NCI-H187 (cell line): ENCODE measurements around the gene CACNA2D1.

Experiments
- DNase-seq, 2 experiments: peaks; one replicate each; lab custom pipeline; 2025; lab: John Stamatoyannopoulos, UW

CACNA2D1 gene

DNA sequence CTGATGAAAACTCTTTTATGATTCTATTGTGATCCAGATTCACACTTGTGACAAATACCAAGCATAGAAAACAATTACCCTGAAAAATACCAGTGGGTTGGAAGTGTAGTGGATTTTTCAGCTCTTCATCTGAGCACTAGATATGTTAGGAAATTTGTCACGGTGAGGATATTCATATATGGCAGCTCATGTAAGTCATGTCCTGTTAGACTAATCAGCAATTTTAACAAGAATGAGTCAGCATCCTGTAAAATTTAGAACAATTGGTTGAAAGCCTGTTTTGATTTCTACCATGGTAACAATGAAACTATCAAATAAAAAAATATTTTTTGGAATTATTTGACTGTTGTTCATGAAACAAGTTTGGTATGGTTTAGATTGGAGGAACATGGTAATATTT, 334.3 kb downstream of the CACNA2D1 start:
- DNase-seq: no peak

DNA sequence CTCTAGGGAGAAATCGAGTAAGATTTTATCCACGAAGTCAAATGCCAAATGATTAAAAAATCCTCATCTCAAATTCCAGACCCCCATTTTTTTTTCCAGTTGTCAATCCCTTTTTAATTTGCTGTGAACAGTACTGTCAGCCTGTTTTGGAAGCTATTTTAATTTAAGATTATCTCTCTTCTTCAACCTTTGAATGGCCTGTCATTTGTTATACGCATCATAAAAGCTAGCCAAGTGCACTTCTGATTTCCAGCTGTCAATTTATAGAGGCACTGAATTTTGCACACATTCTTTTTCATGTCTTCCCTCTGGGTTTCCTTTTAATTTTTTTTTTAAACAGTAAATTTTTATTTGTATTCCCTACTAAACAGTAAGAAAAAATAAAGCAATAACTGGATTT, 337.4 kb downstream of the CACNA2D1 start:
- no peak for DNase-seq

DNA sequence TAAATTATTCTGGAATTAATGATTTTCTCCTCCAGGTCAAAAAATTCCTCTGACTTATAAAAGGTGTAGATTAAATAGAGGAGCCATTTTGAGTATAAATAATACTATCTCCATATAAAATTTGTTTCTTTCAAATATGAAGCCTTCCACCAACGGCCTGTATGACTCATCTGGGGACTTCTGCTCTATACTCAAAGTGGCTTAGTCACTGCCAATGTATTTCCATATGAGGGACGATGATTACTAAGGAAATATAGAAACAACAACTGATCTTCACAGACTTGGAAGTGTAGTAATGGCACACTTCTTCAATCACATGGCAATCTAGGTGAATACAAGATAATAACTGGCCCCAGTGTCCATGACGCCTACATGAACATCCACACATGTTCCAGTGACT, 338.1 kb downstream of the CACNA2D1 start:
- no peak for DNase-seq

DNA sequence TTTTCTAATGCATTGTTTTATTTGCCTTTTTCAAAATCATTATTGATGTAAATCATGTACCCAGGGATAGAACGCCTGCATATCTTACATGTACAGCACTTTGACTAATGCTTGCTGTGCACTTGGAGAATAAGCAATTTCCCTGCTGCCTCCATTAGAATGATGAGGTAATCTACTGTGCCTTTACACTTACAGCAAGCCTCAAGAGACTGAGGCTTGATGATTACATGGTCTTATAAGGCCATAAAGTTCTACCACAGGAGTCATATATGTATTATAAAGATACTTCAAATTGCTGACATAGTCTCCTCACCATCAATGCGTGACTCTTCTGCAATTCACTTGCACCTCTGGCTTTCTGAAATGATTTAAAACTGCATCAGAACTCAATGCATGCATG, 345.2 kb downstream of the CACNA2D1 start:
- no peak for DNase-seq

GRCh38 chr7:82091126-82091684, 352.4 kb downstream of the CACNA2D1 start:
- DNase-seq: no peak

DNA sequence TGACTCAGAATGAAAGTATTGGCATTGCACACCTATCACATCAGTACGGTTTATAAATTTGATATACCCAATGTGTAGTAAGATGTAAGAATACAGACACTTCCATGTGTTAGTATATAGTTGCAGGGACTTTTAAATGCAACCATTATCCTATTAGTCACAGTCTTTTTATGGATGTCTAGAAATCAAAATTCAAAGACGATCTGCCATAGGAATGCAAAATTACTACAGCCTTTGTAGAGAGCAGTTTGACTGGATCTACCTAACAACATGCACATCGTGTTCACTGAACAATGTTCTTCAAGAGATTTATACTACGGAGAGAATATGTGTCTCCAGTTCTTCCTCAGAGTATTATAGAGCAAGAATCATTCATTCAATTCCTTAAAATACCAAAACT, 356.5 kb downstream of the CACNA2D1 start:
- no peak for DNase-seq

- no peak for DNase-seq
These were observed 358.5 kb downstream of the CACNA2D1 start for GRCh38 chr7:82085116-82085515.

- no peak for DNase-seq
These were observed 361.8 kb downstream of the CACNA2D1 start for GRCh38 chr7:82081644-82082224.

DNA sequence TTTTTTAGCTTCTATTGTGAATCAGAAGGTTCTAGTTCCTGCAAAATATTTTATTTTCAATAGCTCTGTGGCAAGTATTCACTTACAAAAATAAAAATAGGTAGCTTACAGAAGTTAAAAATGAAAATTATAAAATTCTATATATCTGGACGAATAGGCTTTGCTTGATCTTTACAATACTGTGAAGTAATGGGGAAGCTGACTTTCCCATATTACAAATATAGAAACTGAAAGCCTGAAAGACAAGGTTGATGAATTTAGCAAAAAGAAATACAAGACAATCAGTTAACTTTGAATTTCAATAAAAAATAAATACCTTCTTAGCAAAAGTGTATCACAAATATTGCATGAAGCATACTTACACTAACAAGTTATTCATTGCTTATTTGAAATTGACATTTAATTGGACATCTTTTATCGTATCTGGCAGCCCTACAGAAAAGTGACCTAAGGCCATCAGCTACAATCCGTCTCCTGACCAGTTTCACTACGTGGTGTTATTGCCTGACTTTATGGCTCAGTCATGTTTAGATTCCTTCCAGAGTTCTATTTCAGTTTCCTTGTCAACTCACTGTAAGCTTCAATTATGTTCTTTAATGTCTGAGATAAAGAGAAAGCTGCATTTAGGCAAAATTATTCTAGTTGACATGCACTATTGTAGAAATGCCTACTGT, 363.2 kb downstream of the CACNA2D1 start:
- DNase-seq: no peak

DNA sequence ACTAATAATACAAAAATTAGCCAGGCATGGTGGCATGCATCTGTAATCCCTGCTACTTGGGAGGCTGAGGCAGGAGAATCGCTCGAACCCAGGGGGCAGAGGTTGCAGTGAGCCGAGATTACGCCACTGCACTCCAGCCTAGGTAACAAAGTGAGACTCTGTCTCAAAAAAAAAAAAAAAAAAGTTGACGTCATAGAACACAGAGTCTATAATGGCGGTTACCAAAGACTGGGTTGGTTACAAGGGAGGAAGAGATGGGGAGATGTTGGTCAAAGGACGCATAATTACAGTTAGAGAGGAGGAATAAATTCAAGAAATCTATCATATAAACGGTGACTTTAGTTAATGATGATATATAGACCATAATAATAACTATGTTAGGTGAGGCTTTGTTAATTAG, 364.1 kb downstream of the CACNA2D1 start:
- no peak for DNase-seq

- no peak for DNase-seq
These were observed 364.8 kb downstream of the CACNA2D1 start for GRCh38 chr7:82078807-82079206.

DNA sequence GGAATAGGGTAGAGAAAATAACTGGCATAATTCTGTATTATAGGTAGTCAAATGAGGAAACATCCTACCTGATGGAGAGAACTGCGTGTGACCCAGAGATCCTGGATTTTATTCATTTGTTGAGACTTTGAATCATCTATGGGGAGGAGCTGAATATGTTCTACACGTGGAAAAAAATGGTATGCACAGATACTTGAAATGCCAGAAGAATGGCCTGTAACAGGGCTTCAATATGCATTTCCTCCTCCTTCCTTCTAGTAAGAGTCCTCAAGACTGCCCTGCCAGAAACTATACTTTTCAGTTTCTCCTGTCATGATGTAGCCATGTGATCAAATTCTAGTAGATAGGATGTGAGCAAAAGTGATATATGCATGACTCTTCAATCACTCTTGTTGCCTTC, 372.1 kb downstream of the CACNA2D1 start:
- no peak for DNase-seq

GRCh38 chr7:82067628-82068264, 375.8 kb downstream of the CACNA2D1 start:
- DNase-seq: no peak

DNA sequence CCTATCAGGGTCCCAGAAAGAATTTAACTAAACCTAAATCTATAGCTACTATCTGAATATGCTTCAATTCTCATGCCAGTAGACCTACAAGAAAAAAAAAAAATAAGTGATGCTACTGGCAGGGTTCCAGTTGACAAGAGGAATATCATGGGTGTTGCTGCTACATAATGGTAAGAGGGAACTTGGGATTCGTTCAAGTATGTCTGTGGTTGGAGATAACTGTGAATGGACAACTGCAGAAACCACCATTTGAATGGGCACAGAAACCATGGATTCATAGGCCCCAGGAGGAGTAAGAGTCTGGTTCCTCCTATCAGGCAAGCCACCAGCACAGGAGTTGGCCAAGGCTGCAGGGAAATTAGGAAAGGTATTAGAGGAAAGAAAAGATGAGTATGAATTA, 386.1 kb downstream of the CACNA2D1 start:
- DNase-seq: no peak

- DNase-seq: no peak
These were observed 387.3 kb downstream of the CACNA2D1 start for GRCh38 chr7:82056282-82056681.

DNA sequence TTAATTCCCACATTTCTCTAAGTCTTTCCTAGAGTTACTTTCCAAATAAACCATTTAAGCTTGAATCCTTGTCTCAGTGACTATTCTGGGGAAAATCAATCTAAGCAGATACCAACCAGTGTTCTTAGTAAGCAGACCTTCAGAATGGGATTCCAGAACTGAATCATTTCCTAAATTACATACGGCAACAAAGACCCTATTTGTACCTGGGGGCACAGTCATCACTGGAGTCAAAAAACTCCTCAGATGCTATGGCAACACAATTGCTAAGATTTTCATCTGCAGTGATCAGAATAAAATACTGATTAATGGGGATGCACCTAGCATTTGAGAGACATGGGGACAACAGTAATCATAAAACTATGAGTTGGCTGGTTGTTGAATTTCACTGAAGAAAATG, 389.0 kb downstream of the CACNA2D1 start:
- DNase-seq: no peak

DNA sequence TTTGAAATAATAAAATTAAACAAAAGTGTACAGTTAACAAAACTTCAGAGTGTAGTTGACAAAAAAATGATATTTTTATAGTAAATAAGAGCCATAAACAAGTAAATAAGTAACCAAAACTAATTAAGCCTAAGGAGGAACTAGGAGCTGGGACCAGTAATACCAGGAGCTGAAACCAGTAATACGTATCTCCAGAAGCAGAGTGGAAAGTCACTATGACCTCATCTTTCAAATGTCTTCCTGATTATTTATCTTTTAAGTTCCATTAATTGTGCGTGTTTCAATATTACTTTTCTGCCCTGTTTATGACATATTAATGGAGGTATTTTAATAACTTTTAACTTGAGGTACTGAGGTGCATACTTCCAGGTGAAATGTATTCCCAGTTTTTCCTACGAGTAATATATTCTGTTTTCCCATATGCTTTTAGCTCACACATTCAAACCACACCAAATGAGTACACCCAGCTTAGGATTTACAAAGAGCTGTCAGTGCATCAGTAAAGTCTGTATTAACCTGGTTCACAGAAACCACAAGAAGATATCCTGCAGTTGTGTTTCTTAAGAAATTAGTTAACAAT, 390.0 kb downstream of the CACNA2D1 start:
- DNase-seq: no peak

DNA sequence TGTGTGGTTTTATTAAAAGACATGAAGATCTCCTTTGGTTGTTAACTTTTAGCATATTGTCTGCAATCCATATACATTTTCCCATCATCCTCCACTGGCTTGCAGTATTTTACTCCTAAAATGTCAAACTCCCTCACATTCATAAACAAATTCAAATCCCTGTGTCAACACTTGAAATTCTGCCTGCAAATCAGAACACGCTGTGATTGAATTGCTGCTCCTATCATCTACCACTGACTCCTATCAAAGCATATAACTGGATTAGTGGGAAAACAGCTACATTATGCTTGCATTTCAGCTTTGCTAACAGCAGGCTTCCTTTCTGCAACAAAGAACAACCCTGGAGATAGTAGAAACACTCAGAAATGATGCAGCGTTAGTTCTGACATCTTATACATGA, 392.0 kb downstream of the CACNA2D1 start:
- DNase-seq: no peak

DNA sequence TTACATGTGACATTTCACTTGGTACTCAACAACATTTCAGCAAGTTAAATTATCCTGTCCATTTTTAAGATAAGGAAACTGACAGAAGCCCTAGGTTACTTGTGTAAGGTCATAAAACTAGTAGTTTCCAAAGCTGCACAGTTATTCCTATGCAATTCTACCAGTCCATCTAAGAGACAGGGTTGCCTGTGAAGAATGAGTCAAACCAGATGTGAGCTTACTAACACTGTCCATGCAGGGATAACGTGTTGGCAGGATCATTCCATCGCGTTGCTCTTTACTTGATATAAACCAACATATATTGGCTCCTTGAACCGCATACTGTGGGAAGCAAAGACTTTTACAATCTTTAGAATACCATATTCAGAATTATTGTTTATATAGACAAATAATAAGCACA, 392.8 kb downstream of the CACNA2D1 start:
- no peak for DNase-seq

GRCh38 chr7:82049891-82050533, 393.6 kb downstream of the CACNA2D1 start:
- no peak for DNase-seq

DNA sequence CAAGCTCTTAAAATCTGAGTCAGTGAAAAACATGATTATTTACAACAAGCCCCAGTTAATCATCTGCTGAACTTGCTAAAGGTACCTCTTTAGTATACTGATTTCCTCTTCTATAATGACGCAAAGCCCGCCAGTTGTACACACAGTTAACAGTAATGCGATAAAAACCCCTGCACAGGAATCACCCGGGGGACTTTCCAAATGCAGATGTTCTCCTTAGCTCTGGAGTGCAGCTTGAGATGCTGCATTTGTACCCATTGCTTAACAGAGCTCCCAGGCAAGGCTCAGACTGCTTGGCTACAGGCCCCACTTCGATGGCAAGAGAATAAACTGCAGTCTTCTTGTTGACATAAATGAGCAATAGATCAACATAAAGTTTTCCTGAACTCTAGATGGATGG, 394.1 kb downstream of the CACNA2D1 start:
- no peak for DNase-seq

DNA sequence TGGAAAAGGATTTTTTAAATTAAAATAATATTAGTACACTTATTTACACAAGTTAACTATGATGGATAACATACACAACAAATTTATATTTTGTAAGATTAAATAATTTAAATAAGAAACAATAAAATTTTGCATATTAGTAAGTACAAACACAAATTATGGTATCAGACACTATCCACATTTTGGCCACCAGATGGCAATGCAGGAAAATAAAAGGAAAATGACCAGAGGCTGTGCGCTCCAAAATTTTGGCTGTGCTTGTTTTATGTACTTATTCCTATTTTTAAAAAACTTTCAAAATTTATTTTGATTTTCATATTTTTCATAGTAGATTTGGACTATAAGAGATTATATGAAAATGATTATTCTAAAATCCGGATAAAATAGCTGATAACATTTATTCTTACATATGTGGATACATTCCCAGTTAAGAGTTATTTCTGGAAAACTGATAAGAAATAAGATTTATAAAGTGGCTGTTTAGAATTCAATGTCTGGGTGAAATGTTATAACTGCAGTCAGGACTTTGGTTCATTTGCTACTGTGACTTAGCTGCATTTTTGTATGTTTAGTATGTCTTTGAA, 399.0 kb downstream of the CACNA2D1 start:
- peak; percentile 26 to 32 for DNase-seq
